Type B pancreatic cell (in vitro differentiated cells): ENCODE measurements around the gene NFYC. TPM values are rescaled to one million over a fixed set of nuclear protein-coding genes. Genes with fewer than 3 reads are reported as not detected.

Experiments used
- DNase-seq: peaks from one replicate; pipeline ENCODE4 v3.0.0; 2021; ENCODE audit warnings: mixed read lengths; ENCODE audit not compliant: unreplicated experiment; ENCODE audit errors: extremely low spot score
- H3K27ac Mint-ChIP-seq: 2 replicates; pipeline ENCODE4 v1.8.0; 2021; ENCODE audit warnings: mild to moderate bottlenecking, mixed read lengths
- H3K27me3 Mint-ChIP-seq: 2 replicates; pipeline ENCODE4 v1.8.0; 2021; ENCODE audit warnings: mixed read lengths
- H3K36me3 Mint-ChIP-seq: 2 replicates; pipeline ENCODE4 v1.8.0; 2021; ENCODE audit warnings: mixed read lengths
- H3K4me1 Mint-ChIP-seq: one replicate; pipeline ENCODE4 v1.8.0; 2021; ENCODE audit warnings: mixed read lengths; ENCODE audit not compliant: unreplicated experiment
- H3K4me3 Mint-ChIP-seq: 2 replicates; pipeline ENCODE4 v1.8.0; 2021; ENCODE audit warnings: mild to moderate bottlenecking, mixed read lengths
- H3K9me3 Mint-ChIP-seq: 2 replicates; pipeline ENCODE4 v1.8.0; 2021; ENCODE audit warnings: mixed read lengths
- CTCF ChIP-seq: fragments of 200-600 bp; sonication (generic); conservative IDR thresholded peaks from 2 replicates; pipeline ENCODE4 v1.5.0; 2021; ENCODE audit warnings: antibody characterized with exemption, mild to moderate bottlenecking
- total RNA-seq: library from RNA; stranded (reverse); gene quantifications from 2 replicates; pipeline ENCODE4 v1.2.1, GENCODE V29; 2021; ENCODE audit warnings: low replicate concordance

The NFYC gene
- total RNA-seq, 1 donor from 2014 or later, result 71.3 TPM

DNA sequence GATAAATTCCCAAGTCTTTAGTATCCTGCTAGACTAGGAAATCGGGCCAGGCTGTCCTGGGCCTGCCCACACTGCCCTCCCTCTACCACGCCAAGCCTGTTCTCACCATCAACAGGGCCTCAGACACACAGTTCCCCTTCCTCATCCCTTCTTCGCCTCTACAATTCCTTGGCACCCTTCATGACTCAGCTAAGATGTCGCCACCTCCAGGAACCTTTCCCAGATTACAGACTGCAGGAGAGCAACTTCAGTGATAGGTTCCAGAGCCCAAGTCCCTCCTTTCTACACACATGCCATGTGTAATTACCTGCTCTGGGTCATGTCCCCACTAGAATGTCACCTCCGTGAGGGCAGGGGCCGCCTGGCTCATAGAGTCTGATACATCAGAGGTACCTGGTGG lies 29.4 kb upstream of the NFYC start:
- H3K36me3 Mint-ChIP-seq, result no peaks in the 10 kb centered on the region
- H3K4me3 Mint-ChIP-seq, result no peak overlapping the region
- no peak overlapping the region for H3K27ac Mint-ChIP-seq
- DNase-seq, result no peak
- H3K4me1 Mint-ChIP-seq, result peaks cover 6% of the 10 kb centered on the region
- H3K9me3 Mint-ChIP-seq, result no peaks in the 10 kb centered on the region
- peaks cover 3% of the 10 kb centered on the region for H3K27me3 Mint-ChIP-seq
- TF ChIP-seq CTCF, result no peak

GRCh38 chr1:40662864-40663263 lies 28.6 kb upstream of the NFYC start:
- peaks cover 3% of the 10 kb centered on the region for H3K27me3 Mint-ChIP-seq
- TF ChIP-seq CTCF, result no peak
- no peak overlapping the region for H3K27ac Mint-ChIP-seq
- no peak for DNase-seq
- H3K4me1 Mint-ChIP-seq, result peaks cover 6% of the 10 kb centered on the region
- H3K9me3 Mint-ChIP-seq, result no peaks in the 10 kb centered on the region
- peak overlapping the region; percentile 27 for H3K4me3 Mint-ChIP-seq
- H3K36me3 Mint-ChIP-seq, result no peaks in the 10 kb centered on the region

DNA sequence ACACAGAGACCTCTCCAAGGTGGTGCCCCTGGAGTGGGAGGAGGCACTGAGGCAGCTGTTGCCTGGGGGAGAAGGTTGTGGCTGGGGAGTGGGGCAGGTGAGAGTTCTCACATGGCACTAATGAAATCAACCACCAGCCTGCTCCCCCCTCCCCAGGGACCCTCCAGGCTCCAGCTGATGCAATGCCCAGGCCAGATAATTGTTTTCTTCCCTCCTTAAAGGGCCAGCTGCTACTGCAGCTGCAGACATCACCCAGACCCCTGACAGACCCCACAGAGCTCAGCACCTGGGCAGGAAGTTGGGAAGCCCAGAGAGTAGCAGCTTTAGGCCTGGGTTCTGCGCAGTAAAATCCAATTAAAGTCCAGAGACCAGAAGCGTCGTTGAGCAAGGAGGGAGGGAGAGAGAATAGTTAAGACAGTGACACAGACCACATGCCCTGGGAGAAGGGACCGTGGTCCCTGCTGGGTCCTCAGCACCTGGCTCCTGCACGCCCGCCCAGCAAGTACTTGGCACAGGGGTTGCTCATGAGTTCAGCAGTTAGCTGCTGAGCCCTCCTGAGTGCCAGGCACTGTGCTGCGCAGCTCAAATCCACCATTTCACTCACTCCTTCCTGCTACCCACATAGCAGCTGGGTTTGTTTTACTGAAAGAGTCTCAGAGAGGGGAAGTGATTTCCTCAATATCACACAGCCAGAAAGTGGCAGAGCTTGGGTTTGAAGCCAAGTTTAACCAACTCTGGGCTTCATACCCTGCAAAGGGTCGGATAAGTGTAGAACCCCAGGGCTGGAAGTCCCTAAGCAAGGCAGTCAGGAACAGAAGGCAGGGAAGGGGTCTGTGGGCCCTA lies 28.0 kb upstream of the NFYC start:
- no peak for TF ChIP-seq CTCF
- Mint-ChIP-seq H3K27ac (no peak overlapping the region), H3K36me3 (no peaks in the 10 kb centered on the region), H3K27me3 (peaks cover 3% of the 10 kb centered on the region), H3K4me1 (peaks cover 6% of the 10 kb centered on the region), H3K4me3 (peak overlapping the region; percentile 70), H3K9me3 (no peaks in the 10 kb centered on the region)
- no peak for DNase-seq

DNA sequence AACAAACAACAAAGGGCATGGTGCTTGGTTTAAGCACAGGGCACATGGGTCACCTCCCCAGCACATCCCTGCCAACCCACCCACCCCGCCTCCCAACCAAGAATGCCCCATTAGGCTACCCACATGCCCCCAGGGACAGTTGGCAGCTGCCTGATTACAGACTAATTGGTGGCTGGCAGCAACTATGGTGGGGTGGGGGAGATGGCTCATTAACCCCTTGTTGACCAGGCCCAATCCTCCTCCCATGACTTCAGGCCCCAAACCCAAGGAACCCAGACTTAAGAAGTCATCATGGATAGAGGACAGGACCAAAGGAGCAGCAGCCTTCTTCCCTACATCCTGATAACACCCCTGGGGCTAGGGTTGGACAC lies 27.4 kb upstream of the NFYC start:
- Mint-ChIP-seq H3K9me3 (no peaks in the 10 kb centered on the region), H3K27me3 (peaks cover 3% of the 10 kb centered on the region), H3K36me3 (no peaks in the 10 kb centered on the region), H3K4me3 (peak overlapping the region; percentile 86), H3K27ac (no peak overlapping the region), H3K4me1 (peaks cover 6% of the 10 kb centered on the region)
- no peak for TF ChIP-seq CTCF
- DNase-seq, result no peak

GRCh38 chr1:40664791-40665190 lies 26.7 kb upstream of the NFYC start:
- Mint-ChIP-seq H3K27ac (no peak overlapping the region), H3K4me3 (peak overlapping the region; percentile 86), H3K36me3 (no peaks in the 10 kb centered on the region), H3K9me3 (no peaks in the 10 kb centered on the region), H3K4me1 (peaks cover 6% of the 10 kb centered on the region), H3K27me3 (peaks cover 5% of the 10 kb centered on the region)
- DNase-seq, result no peak
- TF ChIP-seq CTCF, result no peak
